GM19395 (cell line): Measurements from ENCODE around the gene ILKAP.

Experiments
- ATAC-seq: cut with Tn5 transposase; IDR thresholded peaks from one replicate; pipeline ENCODE4 v1.9.1; 2021; ENCODE audit warnings: mild to moderate bottlenecking, moderate library complexity; ENCODE audit not compliant: unreplicated experiment

ILKAP gene

GRCh38 chr2:238125127-238125885 is 78.2 kb downstream of the ILKAP start:
- no peak for ATAC-seq

DNA sequence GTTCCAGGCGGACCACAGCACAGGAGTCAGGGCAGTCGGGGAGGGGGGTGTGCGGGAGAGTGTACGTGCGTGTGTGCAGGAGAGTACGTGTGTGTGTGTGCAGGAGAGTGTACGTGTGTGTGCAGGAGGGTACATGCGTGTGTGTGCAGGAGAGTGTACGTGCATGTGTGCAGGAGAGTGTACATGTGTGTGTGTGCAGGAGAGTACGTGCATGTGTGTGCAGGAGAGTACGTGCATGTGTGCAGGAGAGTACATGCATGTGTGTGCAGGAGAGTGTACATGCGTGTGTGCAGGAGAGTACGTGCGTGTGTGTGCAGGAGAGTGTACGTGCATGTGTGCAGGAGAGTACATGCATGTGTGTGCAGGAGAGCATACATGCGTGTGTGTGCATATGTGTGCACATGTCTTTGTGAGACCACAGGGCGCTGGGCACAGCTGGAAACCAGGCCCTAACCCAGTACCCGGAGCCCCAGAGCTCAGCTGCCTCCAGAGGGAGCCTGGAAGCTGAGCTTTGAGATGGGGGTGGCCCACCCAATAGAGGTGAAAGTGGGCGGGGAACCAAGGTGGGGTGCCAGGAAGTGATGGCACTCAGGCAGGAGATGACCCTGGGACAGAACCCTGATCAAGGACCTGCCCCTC is 78.9 kb downstream of the ILKAP start:
- ATAC-seq, result no peak

DNA sequence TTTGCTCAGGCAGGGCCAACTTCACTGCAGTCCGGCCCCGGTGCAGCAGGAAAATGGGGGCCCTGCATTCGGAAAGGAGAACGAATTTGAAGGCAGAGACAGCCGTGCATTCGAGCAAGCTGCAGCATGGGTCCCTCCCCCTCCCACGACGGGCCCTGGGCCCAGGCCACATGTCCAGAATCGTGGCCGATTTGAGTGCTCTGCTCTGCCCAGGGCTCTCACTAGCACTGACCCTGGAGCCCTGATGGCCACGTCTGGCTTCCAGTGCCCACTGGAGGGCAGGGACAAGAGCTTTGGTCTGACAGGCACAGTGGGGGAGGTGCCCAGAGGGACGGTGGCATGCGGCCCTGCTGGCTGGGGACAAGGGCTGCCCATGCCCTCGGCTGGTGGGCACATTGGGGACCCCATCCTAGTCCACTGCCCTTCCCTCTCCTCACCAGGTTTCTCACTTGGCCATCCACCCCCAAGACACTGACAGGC is 79.5 kb downstream of the ILKAP start:
- ATAC-seq, result no peak

- ATAC-seq, result no peak
Measured at GRCh38 chr2:238123218-238123971, 80.1 kb downstream of the ILKAP start.

- no peak for ATAC-seq
Measured at GRCh38 chr2:238122287-238123217, 80.9 kb downstream of the ILKAP start.

GRCh38 chr2:238121511-238122286 is 81.8 kb downstream of the ILKAP start:
- no peak for ATAC-seq

- no peak for ATAC-seq
Measured at GRCh38 chr2:238120463-238121298, 82.8 kb downstream of the ILKAP start.
